ENCODE results near the gene ACTR2. TPM values are rescaled to one million over a fixed set of nuclear protein-coding genes. Genes with fewer than 3 reads are reported as not detected.

ACTR2 gene
- total RNA-seq, 4 donors from 2014 or later = 41.5 to 56.9 (median 49.8) TPM

GRCh38 chr2:65296971-65297370 is 69.3 kb downstream of the ACTR2 start:
- Histone ChIP-seq H3K36me3 (no peaks in the 10 kb centered on the region), H3K27ac (no peak overlapping the region), H3K9me3 (no peaks in the 10 kb centered on the region), H3K27me3 (no peaks in the 10 kb centered on the region), H3K4me1 (peaks cover 53% of the 10 kb centered on the region), H3K4me3 (no peak overlapping the region)
- TF ChIP-seq CTCF (IDR thresholded peaks at IDR 0.05) (no peak), POLR2AphosphoS5 (IDR thresholded peaks at IDR 0.05) (no peak), POLR2A (IDR thresholded peaks at IDR 0.05) (no peak), EP300 (IDR thresholded peaks at IDR 0.05) (no peak)
- DNase-seq (ENCODE audit: low spot score in 2 of 2) = no peak
- 89% methylated on average over 7 of the region's 7 CpGs for WGBS

DNA sequence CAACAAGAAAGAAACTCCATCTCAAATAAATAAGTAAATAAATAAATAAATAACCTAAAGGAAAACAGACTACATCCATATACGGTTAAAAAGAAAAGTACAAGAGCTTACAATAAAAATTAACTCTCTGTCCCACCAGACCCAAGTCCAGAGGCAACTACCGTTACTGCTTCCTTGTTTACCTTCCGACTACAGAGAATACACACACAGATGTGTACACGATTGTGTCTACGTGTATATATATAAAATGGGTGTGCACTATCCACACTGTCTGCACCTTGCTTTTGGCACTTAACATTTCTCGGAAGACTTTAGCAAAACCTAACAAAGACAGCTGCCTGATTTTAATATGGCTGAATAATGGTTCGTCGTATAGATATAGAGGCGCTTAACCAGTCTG is 69.9 kb downstream of the ACTR2 start:
- H3K4me1 ChIP-seq = peaks cover 53% of the 10 kb centered on the region
- 93% methylated on average over 9 of the region's 9 CpGs for WGBS
- TF ChIP-seq CTCF (IDR thresholded peaks at IDR 0.05) (no peak), POLR2A (IDR thresholded peaks at IDR 0.05) (no peak), POLR2AphosphoS5 (IDR thresholded peaks at IDR 0.05) (no peak), EP300 (IDR thresholded peaks at IDR 0.05) (no peak)
- no peaks in the 10 kb centered on the region for H3K36me3 ChIP-seq
- H3K27ac ChIP-seq = no peak overlapping the region
- no peak overlapping the region for H3K4me3 ChIP-seq
- H3K27me3 ChIP-seq = no peaks in the 10 kb centered on the region
- DNase-seq (ENCODE audit: low spot score in 2 of 2) = no peak
- H3K9me3 ChIP-seq = no peaks in the 10 kb centered on the region

DNA sequence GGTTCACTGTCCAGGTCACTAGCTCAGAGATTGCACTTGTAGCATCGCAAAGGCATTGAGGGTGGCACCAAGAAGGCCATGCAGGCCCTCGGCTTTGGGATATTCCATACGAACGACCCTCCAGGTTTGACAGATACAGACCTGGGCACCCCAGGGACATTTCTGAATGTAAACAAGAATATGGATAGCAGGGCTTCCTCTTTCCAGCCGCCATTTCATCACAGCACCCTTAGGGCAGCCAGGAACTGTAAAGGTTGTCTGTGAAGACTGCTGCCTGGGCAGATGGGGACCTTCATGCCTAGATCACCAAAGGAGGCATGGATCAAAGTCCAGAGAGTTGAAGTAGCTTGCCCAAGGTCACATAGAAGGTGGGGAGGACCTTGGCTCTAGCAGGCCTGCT is 70.5 kb downstream of the ACTR2 start:
- Histone ChIP-seq H3K27ac (no peak overlapping the region), H3K4me1 (peaks cover 50% of the 10 kb centered on the region), H3K36me3 (no peaks in the 10 kb centered on the region), H3K27me3 (no peaks in the 10 kb centered on the region), H3K4me3 (no peak overlapping the region), H3K9me3 (no peaks in the 10 kb centered on the region)
- no peak for DNase-seq (ENCODE audit: low spot score in 2 of 2)
- WGBS = 93% methylated on average over 5 of the region's 5 CpGs
- TF ChIP-seq CTCF (IDR thresholded peaks at IDR 0.05) (no peak), EP300 (IDR thresholded peaks at IDR 0.05) (no peak), POLR2A (IDR thresholded peaks at IDR 0.05) (no peak), POLR2AphosphoS5 (IDR thresholded peaks at IDR 0.05) (no peak)

- H3K36me3 ChIP-seq = no peaks in the 10 kb centered on the region
- no peaks in the 10 kb centered on the region for H3K27me3 ChIP-seq
- no peaks in the 10 kb centered on the region for H3K9me3 ChIP-seq
- peaks cover 38% of the 10 kb centered on the region for H3K4me1 ChIP-seq
- 74% methylated on average over 6 of the region's 7 CpGs for WGBS
- TF ChIP-seq POLR2A (IDR thresholded peaks at IDR 0.05) (no peak), POLR2AphosphoS5 (IDR thresholded peaks at IDR 0.05) (no peak), CTCF (IDR thresholded peaks at IDR 0.05) (no peak)
- no peak overlapping the region for H3K4me3 ChIP-seq
- DNase-seq (ENCODE audit: low spot score in 2 of 2) = no peak
- H3K27ac ChIP-seq = peak overlapping the region; percentile 78
Measured at GRCh38 chr2:65299246-65299645, 71.6 kb downstream of the ACTR2 start.

DNA sequence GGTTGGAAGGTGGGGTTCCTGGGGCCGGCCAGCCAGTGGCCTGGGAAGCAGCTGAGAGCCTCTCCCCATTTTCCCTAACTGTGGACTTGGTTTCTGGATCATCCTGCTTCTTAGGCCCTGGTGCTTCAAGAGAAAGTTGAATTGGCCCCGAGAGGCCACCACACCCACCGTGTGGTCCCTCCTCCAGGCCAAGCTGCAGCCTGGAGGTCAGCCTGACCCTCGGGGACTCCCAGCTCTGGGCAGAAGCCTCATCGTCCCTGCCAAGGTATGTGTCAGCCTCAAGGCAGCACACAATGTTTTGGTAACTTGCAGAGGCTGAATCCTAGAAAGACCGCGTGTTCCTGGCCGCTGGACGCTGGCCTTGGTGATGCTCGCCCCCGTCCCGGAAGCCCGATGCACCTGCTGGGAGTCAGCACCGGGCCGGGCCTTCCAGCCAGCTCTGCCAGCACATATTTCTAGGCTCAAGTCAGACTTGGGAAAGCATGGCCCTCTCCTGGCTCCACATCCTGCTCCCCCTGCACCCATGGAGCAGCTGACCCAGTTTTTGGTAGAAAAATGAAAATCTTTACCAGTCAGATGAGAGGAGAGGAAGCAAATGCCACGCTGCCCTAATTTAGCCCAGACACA is 72.6 kb downstream of the ACTR2 start:
- H3K27me3 ChIP-seq = no peaks in the 10 kb centered on the region
- no peak overlapping the region for H3K4me3 ChIP-seq
- 29% methylated on average over 6 of the region's 16 CpGs for WGBS
- H3K9me3 ChIP-seq = no peaks in the 10 kb centered on the region
- H3K36me3 ChIP-seq = no peaks in the 10 kb centered on the region
- peaks cover 35% of the 10 kb centered on the region for H3K4me1 ChIP-seq
- peak overlapping the region; percentile 78 for H3K27ac ChIP-seq
- DNase-seq (ENCODE audit: low spot score in 2 of 2) = peak; percentile 86 to 88
- TF ChIP-seq POLR2AphosphoS5 (IDR thresholded peaks at IDR 0.05) (peak in 2 of 3 donors; percentile 28 to 95), EP300 (IDR thresholded peaks at IDR 0.05) (no peak)
